GM12878 (cell line): Measurements from ENCODE around the gene APCDD1L.

ENCODE experiments used
- EP300 ChIP-seq, 2 experiments: fragments of 150-350 bp in 1 of 2; IDR thresholded peaks; 2 replicates each; pipeline ENCODE4 v1.6.1; 2011 to 2012; ENCODE audit warnings: low read depth in 2 of 2, low read length in 2 of 2, borderline replicate concordance in 1 of 2, improper control_type of control experiment in 1 of 2, inconsistent platforms in 1 of 2; ENCODE audit not compliant: control insufficient read depth in 1 of 2
- ESRRA ChIP-seq: IDR thresholded peaks from 2 replicates; pipeline ENCODE4 v1.6.1; 2012; ENCODE audit warnings: mild to moderate bottlenecking, low read length, improper control_type of control experiment
- EZH2 ChIP-seq: IDR thresholded peaks from 2 replicates; pipeline ENCODE4 v1.6.1; 2012; ENCODE audit warnings: low read depth, mild to moderate bottlenecking, control low read depth, inconsistent platforms, low read length, borderline replicate concordance; ENCODE audit not compliant: control insufficient read depth
- IKZF2 ChIP-seq, 2 experiments: fragments of 450-650 bp; IDR thresholded peaks; 2 replicates each; pipeline ENCODE4 v1.6.1; 2017; ENCODE audit warnings: mild to moderate bottlenecking in 2 of 2, moderate library complexity in 2 of 2
- MXI1 ChIP-seq: fragments of 150-350 bp; IDR thresholded peaks from 2 replicates; pipeline ENCODE4 v1.6.1; 2011; ENCODE audit warnings: low read depth, mild to moderate bottlenecking, inconsistent platforms, low read length, improper control_type of control experiment
- NBN ChIP-seq: fragments of 450-650 bp; IDR thresholded peaks from 2 replicates; pipeline ENCODE4 v1.6.1; 2016
- RCOR1 ChIP-seq: conservative IDR thresholded peaks from 2 replicates; pipeline ENCODE4 v1.6.1; 2012; ENCODE audit warnings: low read depth, low read length, improper control_type of control experiment
- REST ChIP-seq: IDR thresholded peaks from 2 replicates; pipeline ENCODE4 v1.6.1; 2012; ENCODE audit warnings: mild to moderate bottlenecking, low read depth, low read length
- STAT1 ChIP-seq: fragments of 450-650 bp; conservative IDR thresholded peaks from 2 replicates; pipeline ENCODE4 v1.6.1; 2014; ENCODE audit warnings: antibody characterized with exemption, mild to moderate bottlenecking
- SUZ12 ChIP-seq: fragments of 200-600 bp; sonication (generic); IDR thresholded peaks from one replicate; pipeline ENCODE4 v1.6.1; 2018; ENCODE audit warnings: antibody characterized with exemption, mild to moderate bottlenecking; ENCODE audit not compliant: unreplicated experiment
- TF ChIP-seq, protein P1 (sequence below), 3 experiments: IDR thresholded peaks in 2 of 3; conservative IDR thresholded peaks in 1 of 3; 2 replicates each; pipeline ENCODE4 v1.5.1; 2011; ENCODE audit warnings: low read depth in 3 of 3, low read length in 3 of 3, mild to moderate bottlenecking in 3 of 3, control low read depth in 2 of 3, moderate library complexity in 2 of 3, inconsistent platforms in 1 of 3, mixed read lengths in 1 of 3; ENCODE audit not compliant: control insufficient read depth in 2 of 3, insufficient read depth in 1 of 3; ENCODE audit errors: extremely low read depth in 1 of 3
- TF ChIP-seq, protein P2 (sequence below): IDR thresholded peaks from 2 replicates; pipeline ENCODE4 v1.6.1; 2012; ENCODE audit warnings: low read depth, low read length, improper control_type of control experiment
- TF ChIP-seq, protein P3 (sequence below): IDR thresholded peaks from 2 replicates; pipeline ENCODE4 v1.6.1; 2011; ENCODE audit warnings: borderline replicate concordance, low read depth, mild to moderate bottlenecking, moderate library complexity, mixed read lengths, low read length; ENCODE audit not compliant: insufficient read depth; ENCODE audit errors: extremely low read length

GRCh38 chr20:58480551-58481336 is 34.5 kb downstream of the APCDD1L start:
- TF ChIP-seq RCOR1 = no peak
- TF ChIP-seq, protein P1, sequence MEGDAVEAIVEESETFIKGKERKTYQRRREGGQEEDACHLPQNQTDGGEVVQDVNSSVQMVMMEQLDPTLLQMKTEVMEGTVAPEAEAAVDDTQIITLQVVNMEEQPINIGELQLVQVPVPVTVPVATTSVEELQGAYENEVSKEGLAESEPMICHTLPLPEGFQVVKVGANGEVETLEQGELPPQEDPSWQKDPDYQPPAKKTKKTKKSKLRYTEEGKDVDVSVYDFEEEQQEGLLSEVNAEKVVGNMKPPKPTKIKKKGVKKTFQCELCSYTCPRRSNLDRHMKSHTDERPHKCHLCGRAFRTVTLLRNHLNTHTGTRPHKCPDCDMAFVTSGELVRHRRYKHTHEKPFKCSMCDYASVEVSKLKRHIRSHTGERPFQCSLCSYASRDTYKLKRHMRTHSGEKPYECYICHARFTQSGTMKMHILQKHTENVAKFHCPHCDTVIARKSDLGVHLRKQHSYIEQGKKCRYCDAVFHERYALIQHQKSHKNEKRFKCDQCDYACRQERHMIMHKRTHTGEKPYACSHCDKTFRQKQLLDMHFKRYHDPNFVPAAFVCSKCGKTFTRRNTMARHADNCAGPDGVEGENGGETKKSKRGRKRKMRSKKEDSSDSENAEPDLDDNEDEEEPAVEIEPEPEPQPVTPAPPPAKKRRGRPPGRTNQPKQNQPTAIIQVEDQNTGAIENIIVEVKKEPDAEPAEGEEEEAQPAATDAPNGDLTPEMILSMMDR (IDR thresholded peaks at IDR 0.05 in 2 of 3, conservative IDR thresholded peaks at IDR 0.05 in 1 of 3; ENCODE audit: control insufficient read depth in 2 of 3, extremely low read depth in 1 of 3, insufficient read depth in 1 of 3, low read depth in 3 of 3, low read length in 3 of 3) = no peak
- no peak for TF ChIP-seq IKZF2 (IDR thresholded peaks at IDR 0.05)
- no peak for TF ChIP-seq EP300 (IDR thresholded peaks at IDR 0.05; ENCODE audit: borderline replicate concordance in 1 of 2, control insufficient read depth in 1 of 2, low read depth in 2 of 2, low read length in 2 of 2)
- TF ChIP-seq SUZ12 = no peak
- TF ChIP-seq, protein P2, sequence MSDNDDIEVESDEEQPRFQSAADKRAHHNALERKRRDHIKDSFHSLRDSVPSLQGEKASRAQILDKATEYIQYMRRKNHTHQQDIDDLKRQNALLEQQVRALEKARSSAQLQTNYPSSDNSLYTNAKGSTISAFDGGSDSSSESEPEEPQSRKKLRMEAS = no peak
- TF ChIP-seq ESRRA = no peak
- TF ChIP-seq STAT1 = no peak
- no peak for TF ChIP-seq NBN
- no peak for TF ChIP-seq REST
- TF ChIP-seq MXI1 = no peak
- TF ChIP-seq, protein P3, sequence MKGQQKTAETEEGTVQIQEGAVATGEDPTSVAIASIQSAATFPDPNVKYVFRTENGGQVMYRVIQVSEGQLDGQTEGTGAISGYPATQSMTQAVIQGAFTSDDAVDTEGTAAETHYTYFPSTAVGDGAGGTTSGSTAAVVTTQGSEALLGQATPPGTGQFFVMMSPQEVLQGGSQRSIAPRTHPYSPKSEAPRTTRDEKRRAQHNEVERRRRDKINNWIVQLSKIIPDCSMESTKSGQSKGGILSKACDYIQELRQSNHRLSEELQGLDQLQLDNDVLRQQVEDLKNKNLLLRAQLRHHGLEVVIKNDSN = no peak
- TF ChIP-seq EZH2 = no peak
